HG03439 (cell line): Measurements from ENCODE around the gene PTN.

Experiments used
- ATAC-seq: cut with Tn5 transposase; IDR thresholded peaks from one replicate; pipeline ENCODE4 v1.9.1; 2021; ENCODE audit warnings: mild to moderate bottlenecking, moderate library complexity; ENCODE audit not compliant: unreplicated experiment

Gene PTN

GRCh38 chr7:137324796-137325696, 18.5 kb downstream of the PTN start:
- no peak for ATAC-seq

- ATAC-seq: no peak
Observed at GRCh38 chr7:137316648-137317353, 26.7 kb downstream of the PTN start.

- no peak for ATAC-seq
Observed at GRCh38 chr7:137313201-137313600, 30.3 kb downstream of the PTN start.

- ATAC-seq: no peak
Observed at GRCh38 chr7:137306748-137307147, 36.8 kb downstream of the PTN start.

GRCh38 chr7:137305901-137306621, 37.5 kb downstream of the PTN start:
- ATAC-seq: no peak

GRCh38 chr7:137304624-137305235, 38.8 kb downstream of the PTN start:
- ATAC-seq: no peak

- ATAC-seq: no peak
Observed at GRCh38 chr7:137304165-137304564, 39.4 kb downstream of the PTN start.

GRCh38 chr7:137302081-137302480, 41.5 kb downstream of the PTN start:
- ATAC-seq: no peak

- ATAC-seq: no peak
Observed at GRCh38 chr7:137298464-137298794, 45.1 kb downstream of the PTN start.

- ATAC-seq: no peak
Observed at GRCh38 chr7:137297551-137298463, 45.7 kb downstream of the PTN start.

GRCh38 chr7:137296576-137296975, 47.0 kb downstream of the PTN start:
- no peak for ATAC-seq

GRCh38 chr7:137295739-137296324, 47.7 kb downstream of the PTN start:
- no peak for ATAC-seq

GRCh38 chr7:137289101-137289500, 54.4 kb downstream of the PTN start:
- no peak for ATAC-seq

GRCh38 chr7:137287651-137288258, 55.8 kb downstream of the PTN start:
- no peak for ATAC-seq

- no peak for ATAC-seq
Observed at GRCh38 chr7:137283153-137283552, 60.4 kb downstream of the PTN start.

- no peak for ATAC-seq
Observed at GRCh38 chr7:137282043-137282442, 61.5 kb downstream of the PTN start.

- no peak for ATAC-seq
Observed at GRCh38 chr7:137276189-137276588, 67.3 kb downstream of the PTN start.

- ATAC-seq: no peak
Observed at GRCh38 chr7:137272249-137272648, 71.3 kb downstream of the PTN start.

GRCh38 chr7:137269240-137269639, 74.3 kb downstream of the PTN start:
- ATAC-seq: no peak
